OCI-LY7 (cell line): ENCODE data around the gene TM9SF3.

Experiments
- CTCF ChIP-seq: fragments of 200-600 bp; sonication (generic); conservative IDR thresholded peaks from 2 replicates; pipeline ENCODE4 v1.5.1; 2014; ENCODE audit warnings: mild to moderate bottlenecking, antibody characterized with exemption, low read length, moderate library complexity, mixed read lengths
- EZH2phosphoT487 ChIP-seq: fragments of 200-600 bp; sonication (generic); IDR thresholded peaks from 2 replicates; pipeline ENCODE4 v1.6.1; 2018; ENCODE audit warnings: low read depth, borderline replicate concordance, mild to moderate bottlenecking, mixed run types, antibody characterized with exemption, low read length, moderate library complexity, mixed read lengths

DNA sequence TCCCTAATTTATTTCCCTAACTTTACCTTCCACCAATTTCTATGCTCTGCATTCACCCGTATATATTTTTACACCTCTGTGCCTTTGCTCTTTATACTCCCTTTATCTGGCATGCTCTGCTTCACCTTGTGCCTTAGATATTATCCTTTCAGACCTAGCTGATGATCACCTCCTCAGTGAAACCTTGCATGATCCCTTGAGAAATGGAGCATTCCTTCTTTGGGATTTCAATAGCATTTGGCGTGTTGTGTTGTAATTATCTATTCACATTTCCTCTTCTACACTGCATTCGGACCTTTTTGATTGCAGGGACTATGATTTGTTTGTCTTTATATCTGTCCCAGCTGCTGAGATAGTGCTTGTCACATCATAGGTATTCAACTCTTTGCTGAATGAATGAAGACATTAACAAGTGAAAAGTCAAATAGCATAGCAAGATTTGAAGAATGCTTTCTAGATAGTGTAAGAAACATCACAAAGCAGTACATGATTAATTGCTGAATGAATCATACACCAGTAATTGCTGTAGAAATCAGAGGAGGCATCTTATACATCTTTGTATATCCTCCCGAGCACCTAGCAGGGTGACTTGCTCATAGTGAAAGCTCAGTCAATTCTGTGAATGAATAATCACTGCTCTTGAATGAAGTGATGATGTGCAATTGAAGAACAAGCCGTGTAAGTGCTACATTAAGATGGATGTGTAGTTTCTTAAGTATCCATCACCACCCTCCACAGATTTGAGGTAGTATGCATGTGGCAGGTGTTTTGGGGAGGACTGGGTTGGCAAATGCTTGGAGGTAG is 2.0 kb upstream of the TM9SF3 start:
- no peak for TF ChIP-seq CTCF
- TF ChIP-seq EZH2phosphoT487: no peak
